RWPE2 (cell line): Measurements from ENCODE around the gene CRYAB.

Experiments used
- ATAC-seq: fragments of 200-7000 bp; cut with Tn5 transposase; 3 replicates; pipeline ENCODE4 v1.9.1; 2021; ENCODE audit warnings: low read depth
- DNase-seq: peaks from one replicate; pipeline ENCODE4 v3.0.0-alpha.2; 2020; ENCODE audit warnings: low spot score
- H3K27ac ChIP-seq: fragments of 450-650 bp; 2 replicates; pipeline ENCODE4 v1.5.1; 2017; ENCODE audit warnings: mild to moderate bottlenecking; ENCODE audit not compliant: poor library complexity, severe bottlenecking
- H3K27me3 ChIP-seq: fragments of 250-450 bp; sonication (Bioruptor Pico); 2 replicates; pipeline ENCODE4 v1.5.1; 2021; ENCODE audit warnings: mild to moderate bottlenecking, moderate library complexity; ENCODE audit not compliant: insufficient read depth, poor library complexity, severe bottlenecking
- H3K36me3 ChIP-seq: fragments of 250-450 bp; sonication (Bioruptor Pico); 2 replicates; pipeline ENCODE4 v1.5.1; 2020; ENCODE audit warnings: low read depth, mild to moderate bottlenecking, moderate library complexity
- H3K4me1 ChIP-seq: fragments of 250-450 bp; sonication (Bioruptor Pico); 2 replicates; pipeline ENCODE4 v1.5.1; 2021; ENCODE audit warnings: mild to moderate bottlenecking, moderate library complexity; ENCODE audit not compliant: insufficient read depth, poor library complexity, severe bottlenecking
- H3K4me3 ChIP-seq: fragments of 250-450 bp; sonication (Bioruptor Pico); 2 replicates; pipeline ENCODE4 v1.5.1; 2021; ENCODE audit warnings: mild to moderate bottlenecking, moderate library complexity; ENCODE audit not compliant: severe bottlenecking
- H3K9me3 ChIP-seq: fragments of 250-450 bp; sonication (Bioruptor Pico); 2 replicates; pipeline ENCODE4 v1.5.1; 2021; ENCODE audit warnings: mild to moderate bottlenecking, moderate library complexity; ENCODE audit not compliant: severe bottlenecking
- CTCF ChIP-seq: fragments of 450-650 bp; IDR thresholded peaks from one replicate; pipeline ENCODE4 v1.5.1; 2017; ENCODE audit warnings: mild to moderate bottlenecking, moderate library complexity; ENCODE audit not compliant: poor library complexity, severe bottlenecking

The CRYAB gene

DNA sequence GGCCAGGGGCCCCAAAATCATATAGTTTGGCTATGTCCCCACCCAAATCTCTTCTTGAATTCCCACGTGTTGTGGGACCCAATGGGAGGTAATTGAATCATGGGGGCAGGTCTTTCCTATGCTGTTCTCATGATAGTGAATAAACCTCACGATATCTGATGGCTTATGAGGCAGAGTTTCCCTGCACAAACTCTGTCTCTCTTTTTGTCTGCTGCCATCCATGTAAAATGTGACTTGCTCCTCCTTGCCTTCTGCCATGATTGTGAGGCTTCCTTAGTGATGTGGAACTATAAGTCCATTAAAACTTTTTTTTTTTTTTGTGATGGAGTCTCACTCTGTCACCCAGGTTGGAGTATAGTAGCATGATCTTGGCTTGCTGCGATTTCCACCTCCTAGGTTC lies 40.0 kb upstream of the CRYAB start:
- Histone ChIP-seq H3K27me3 (no peaks in the 10 kb centered on the region), H3K4me3 (no peak overlapping the region), H3K4me1 (no peaks in the 10 kb centered on the region), H3K27ac (no peak overlapping the region), H3K9me3 (peaks cover 5% of the 10 kb centered on the region), H3K36me3 (no peaks in the 10 kb centered on the region)
- TF ChIP-seq CTCF = no peak
- no peak for DNase-seq
- ATAC-seq = no peak

DNA sequence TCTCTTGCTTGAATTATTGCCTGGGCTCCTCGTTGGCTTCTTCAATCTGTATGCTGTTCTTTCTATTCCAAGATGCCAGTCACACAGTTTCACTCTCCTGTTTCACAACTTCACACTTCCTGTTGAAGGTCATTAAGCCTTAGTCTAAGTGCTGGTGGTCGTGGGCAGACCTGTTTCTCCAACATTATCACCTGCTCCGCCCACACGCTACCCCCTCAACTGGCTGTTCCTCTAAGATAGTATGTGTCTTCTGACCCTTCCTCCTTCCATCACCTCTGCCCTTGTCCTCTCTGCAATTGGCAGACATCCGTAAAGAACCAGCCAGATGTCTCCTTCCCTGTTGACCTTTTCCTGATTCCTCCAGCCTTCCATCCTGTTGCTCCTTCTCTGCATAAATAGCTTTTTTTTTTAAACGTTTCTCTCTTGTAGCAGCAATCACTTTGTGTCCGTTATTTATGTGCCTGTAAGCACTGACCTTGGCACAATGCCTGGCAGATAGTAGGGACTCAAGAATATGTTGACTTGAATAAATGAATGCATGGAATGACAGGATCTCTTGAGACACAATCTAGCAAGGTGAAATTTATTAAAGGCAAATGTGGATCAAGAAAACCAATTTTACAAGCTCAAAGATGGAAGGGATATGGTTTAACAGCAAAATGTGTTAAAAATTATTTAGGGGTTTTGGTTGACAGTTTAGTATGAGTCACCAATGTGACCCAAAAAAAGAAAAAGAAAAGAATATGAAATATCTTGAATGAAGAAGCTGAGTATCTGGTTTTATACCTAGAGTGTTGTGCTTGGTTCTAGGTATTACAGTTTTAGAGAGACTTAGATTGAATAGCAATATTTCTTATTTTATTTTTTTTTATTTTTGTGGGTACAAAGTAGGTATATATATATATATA lies 38.2 kb upstream of the CRYAB start:
- DNase-seq = no peak
- H3K4me3 ChIP-seq = no peak overlapping the region
- no peaks in the 10 kb centered on the region for H3K36me3 ChIP-seq
- peaks cover 8% of the 10 kb centered on the region for H3K4me1 ChIP-seq
- no peak overlapping the region for H3K27ac ChIP-seq
- no peak for ATAC-seq
- no peaks in the 10 kb centered on the region for H3K27me3 ChIP-seq
- TF ChIP-seq CTCF = no peak
- H3K9me3 ChIP-seq = peaks cover 5% of the 10 kb centered on the region

- no peak for TF ChIP-seq CTCF
- no peak for ATAC-seq
- H3K27me3 ChIP-seq = no peaks in the 10 kb centered on the region
- peaks cover 5% of the 10 kb centered on the region for H3K9me3 ChIP-seq
- no peak overlapping the region for H3K4me3 ChIP-seq
- peaks cover 33% of the 10 kb centered on the region for H3K4me1 ChIP-seq
- DNase-seq = no peak
- H3K36me3 ChIP-seq = no peaks in the 10 kb centered on the region
- no peak overlapping the region for H3K27ac ChIP-seq
Observed at GRCh38 chr11:111947143-111947542, 35.6 kb upstream of the CRYAB start.

- Histone ChIP-seq H3K36me3 (no peaks in the 10 kb centered on the region), H3K27me3 (no peaks in the 10 kb centered on the region), H3K4me3 (no peak overlapping the region), H3K27ac (peak overlapping the region; percentile 97), H3K9me3 (peaks cover 5% of the 10 kb centered on the region), H3K4me1 (peaks cover 35% of the 10 kb centered on the region)
- ATAC-seq (no peak), DNase-seq (no peak)
- TF ChIP-seq CTCF = no peak
Observed at GRCh38 chr11:111946499-111946898, 34.9 kb upstream of the CRYAB start.

- Histone ChIP-seq H3K36me3 (no peaks in the 10 kb centered on the region), H3K27ac (peak overlapping the region; percentile 97), H3K4me3 (no peak overlapping the region), H3K27me3 (no peaks in the 10 kb centered on the region), H3K9me3 (no peaks in the 10 kb centered on the region), H3K4me1 (peaks cover 35% of the 10 kb centered on the region)
- no peak for DNase-seq
- ATAC-seq = no peak
- TF ChIP-seq CTCF = no peak
Observed at GRCh38 chr11:111945198-111945597, 33.6 kb upstream of the CRYAB start.
